ENCODE results near the gene CHID1. TPM values are rescaled to one million over a fixed set of nuclear protein-coding genes. Genes with fewer than 3 reads are reported as not detected.

The CHID1 gene
- total RNA-seq, 2 donors from 2014 or later: 61.2 to 195 TPM

DNA sequence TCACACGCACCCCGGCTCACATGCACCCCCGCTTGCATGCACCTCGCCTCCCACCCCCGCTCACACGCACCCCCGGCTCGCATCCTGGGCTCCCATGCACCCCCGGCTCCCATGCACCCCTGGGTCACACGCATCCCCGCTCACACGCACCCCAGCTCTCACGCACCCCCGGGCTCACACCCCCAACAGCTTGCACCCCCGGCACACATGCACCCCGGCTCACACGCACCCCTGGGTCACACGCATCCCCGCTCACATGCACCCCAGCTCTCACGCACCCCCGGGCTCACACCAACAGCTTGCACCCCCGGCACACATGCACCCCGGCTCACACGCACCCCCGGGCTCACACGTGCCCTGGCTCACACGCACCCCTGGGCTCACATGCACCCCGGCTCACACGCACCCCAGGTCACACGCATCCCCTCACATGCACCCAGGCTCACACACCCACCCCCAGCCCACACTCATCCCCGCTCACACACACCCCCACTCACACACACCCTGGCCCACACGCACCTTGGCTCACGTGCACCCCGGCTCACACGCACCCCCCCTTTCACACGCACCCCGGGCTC lies 51.8 kb downstream of the CHID1 start:
- TF ChIP-seq, protein P1, sequence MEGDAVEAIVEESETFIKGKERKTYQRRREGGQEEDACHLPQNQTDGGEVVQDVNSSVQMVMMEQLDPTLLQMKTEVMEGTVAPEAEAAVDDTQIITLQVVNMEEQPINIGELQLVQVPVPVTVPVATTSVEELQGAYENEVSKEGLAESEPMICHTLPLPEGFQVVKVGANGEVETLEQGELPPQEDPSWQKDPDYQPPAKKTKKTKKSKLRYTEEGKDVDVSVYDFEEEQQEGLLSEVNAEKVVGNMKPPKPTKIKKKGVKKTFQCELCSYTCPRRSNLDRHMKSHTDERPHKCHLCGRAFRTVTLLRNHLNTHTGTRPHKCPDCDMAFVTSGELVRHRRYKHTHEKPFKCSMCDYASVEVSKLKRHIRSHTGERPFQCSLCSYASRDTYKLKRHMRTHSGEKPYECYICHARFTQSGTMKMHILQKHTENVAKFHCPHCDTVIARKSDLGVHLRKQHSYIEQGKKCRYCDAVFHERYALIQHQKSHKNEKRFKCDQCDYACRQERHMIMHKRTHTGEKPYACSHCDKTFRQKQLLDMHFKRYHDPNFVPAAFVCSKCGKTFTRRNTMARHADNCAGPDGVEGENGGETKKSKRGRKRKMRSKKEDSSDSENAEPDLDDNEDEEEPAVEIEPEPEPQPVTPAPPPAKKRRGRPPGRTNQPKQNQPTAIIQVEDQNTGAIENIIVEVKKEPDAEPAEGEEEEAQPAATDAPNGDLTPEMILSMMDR (IDR thresholded peaks at IDR 0.05): no peak
- no peaks in the 10 kb centered on the region for H3K27me3 ChIP-seq (replicated peaks; ENCODE audit: insufficient read depth)
- no peak overlapping the region for H3K27ac ChIP-seq
- H3K4me3 ChIP-seq: no peak overlapping the region
- peaks cover 0 to 7% of the 10 kb centered on the region in 2 donors for H3K4me1 ChIP-seq (ENCODE audit: control insufficient read depth in 1 of 2, low read depth in 2 of 2)
- ATAC-seq (ENCODE audit: insufficient number of reproducible peaks, low FRiP score, low read depth): no peak
- no peaks in the 10 kb centered on the region for H3K9me3 ChIP-seq
- H3K36me3 ChIP-seq: no peaks in the 10 kb centered on the region
- DNase-seq (ENCODE audit: low spot score): no peak

DNA sequence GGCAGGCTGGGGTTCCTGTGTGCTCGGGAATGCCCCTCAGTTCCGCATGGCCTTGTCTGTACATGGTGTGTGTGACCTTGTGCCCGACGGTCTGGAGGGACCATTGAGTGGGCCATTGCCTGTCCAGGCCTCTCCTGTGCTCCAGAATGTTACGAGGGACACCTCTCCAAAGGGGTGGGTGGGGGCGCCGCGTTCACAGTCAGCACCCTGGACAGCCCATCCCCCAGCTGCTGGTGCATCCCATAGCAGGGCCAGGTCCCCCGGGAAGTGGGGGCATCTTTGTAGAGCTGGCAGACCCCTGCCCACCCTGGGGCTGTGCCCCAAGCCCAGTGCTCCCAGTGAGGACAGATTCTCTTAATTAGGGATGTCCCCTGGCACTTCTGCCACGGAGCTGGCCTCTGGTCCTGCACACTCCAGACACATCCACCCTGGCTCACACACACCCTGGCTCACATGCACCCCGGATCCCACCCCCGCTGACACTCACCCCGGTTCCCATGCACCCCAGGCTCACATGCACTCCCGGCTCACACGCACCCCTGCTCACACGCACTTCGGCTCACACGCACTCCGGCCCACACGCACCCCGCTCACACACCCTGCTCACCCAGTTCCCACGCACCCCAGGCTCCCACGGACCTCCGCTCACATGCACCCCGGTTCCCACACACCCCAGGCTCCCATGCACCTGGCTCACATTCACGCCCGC lies 52.4 kb downstream of the CHID1 start:
- Histone ChIP-seq H3K36me3 (no peaks in the 10 kb centered on the region), H3K4me3 (no peak overlapping the region), H3K9me3 (no peaks in the 10 kb centered on the region), H3K27ac (no peak overlapping the region), H3K4me1 (ENCODE audit: control insufficient read depth in 1 of 2, low read depth in 2 of 2) (peaks cover 0 to 7% of the 10 kb centered on the region in 2 donors), H3K27me3 (replicated peaks; ENCODE audit: insufficient read depth) (no peaks in the 10 kb centered on the region)
- TF ChIP-seq, protein P1 (IDR thresholded peaks at IDR 0.05): no peak
- DNase-seq (ENCODE audit: low spot score) (no peak), ATAC-seq (ENCODE audit: insufficient number of reproducible peaks, low FRiP score, low read depth) (no peak)

DNA sequence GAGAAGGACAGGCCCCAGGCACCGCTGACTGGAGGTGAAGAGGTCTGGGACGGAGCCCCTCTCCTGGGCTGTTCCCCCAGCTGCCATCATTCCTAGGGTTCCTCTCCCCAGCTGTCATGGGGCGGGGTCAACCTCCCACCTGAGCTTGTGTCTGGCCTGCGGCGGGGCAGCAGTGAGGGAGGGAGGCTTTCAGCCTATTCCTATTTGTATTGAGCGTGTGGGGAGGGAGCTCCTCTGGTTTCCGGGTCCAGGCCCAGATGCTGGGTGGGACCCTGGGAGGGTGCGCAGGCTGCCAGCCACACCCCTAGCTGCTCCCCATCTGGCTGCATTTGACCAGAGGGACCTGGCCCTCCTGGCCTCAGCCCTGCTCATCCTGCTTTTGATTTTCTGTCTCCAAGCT lies 54.2 kb downstream of the CHID1 start:
- DNase-seq (ENCODE audit: low spot score): no peak
- ATAC-seq (ENCODE audit: insufficient number of reproducible peaks, low FRiP score, low read depth): no peak

DNA sequence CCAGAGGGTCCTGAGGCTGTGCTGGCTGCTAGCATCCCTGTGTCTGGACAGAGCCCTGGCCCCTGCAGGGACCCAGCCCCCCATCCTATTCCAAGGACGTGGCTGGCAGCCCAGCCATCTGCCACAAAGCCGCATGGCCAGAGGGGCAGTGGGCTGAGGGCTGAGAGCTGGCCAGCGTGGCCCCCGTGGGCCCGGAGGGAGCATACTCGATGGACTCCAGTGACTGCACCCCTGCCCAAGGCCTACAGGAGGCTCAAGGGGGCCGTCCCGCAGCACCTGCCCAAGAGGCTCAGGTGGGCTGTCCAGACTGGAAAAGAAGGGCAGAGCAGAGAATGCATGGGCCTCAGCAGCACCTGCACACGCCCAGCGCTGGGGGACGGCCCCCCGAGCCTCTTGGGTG lies 54.8 kb downstream of the CHID1 start:
- no peak overlapping the region for H3K4me3 ChIP-seq
- no peaks in the 10 kb centered on the region for H3K9me3 ChIP-seq
- H3K27me3 ChIP-seq (replicated peaks; ENCODE audit: insufficient read depth): no peaks in the 10 kb centered on the region
- peaks cover 0 to 7% of the 10 kb centered on the region in 2 donors for H3K4me1 ChIP-seq (ENCODE audit: control insufficient read depth in 1 of 2, low read depth in 2 of 2)
- TF ChIP-seq, protein P1 (IDR thresholded peaks at IDR 0.05): no peak
- no peak for ATAC-seq (ENCODE audit: insufficient number of reproducible peaks, low FRiP score, low read depth)
- no peak for DNase-seq (ENCODE audit: low spot score)
- no peak overlapping the region for H3K27ac ChIP-seq
- H3K36me3 ChIP-seq: no peaks in the 10 kb centered on the region

More for the DNA sequence above, 54.2 kb downstream of the CHID1 start:
- Histone ChIP-seq H3K9me3 (no peaks in the 10 kb centered on the region), H3K27ac (no peak overlapping the region), H3K27me3 (replicated peaks; ENCODE audit: insufficient read depth) (no peaks in the 10 kb centered on the region), H3K4me1 (ENCODE audit: control insufficient read depth in 1 of 2, low read depth in 2 of 2) (peaks cover 0 to 7% of the 10 kb centered on the region in 2 donors), H3K36me3 (no peaks in the 10 kb centered on the region), H3K4me3 (no peak overlapping the region)
- TF ChIP-seq, protein P1 (IDR thresholded peaks at IDR 0.05): no peak

DNA sequence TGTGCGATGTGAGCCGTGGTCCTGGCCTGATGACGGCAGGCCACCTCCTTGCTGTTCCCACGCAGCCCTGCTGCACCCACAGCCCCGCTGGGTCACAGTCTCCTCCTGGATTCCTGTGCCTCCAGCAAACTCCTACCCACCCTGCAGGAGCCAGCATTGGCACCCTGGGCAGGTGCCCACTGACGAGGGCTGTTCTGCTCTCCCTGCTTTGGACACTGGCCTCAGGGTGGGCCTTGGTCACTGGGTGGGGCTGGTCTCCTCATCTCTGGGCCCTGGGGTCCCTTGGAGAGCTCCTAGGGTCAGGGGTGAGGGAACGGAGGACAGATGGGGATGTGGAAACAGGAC lies 55.3 kb downstream of the CHID1 start:
- DNase-seq (ENCODE audit: low spot score) (no peak), ATAC-seq (ENCODE audit: insufficient number of reproducible peaks, low FRiP score, low read depth) (no peak)
- TF ChIP-seq, protein P1 (IDR thresholded peaks at IDR 0.05): no peak
- Histone ChIP-seq H3K4me3 (no peak overlapping the region), H3K9me3 (no peaks in the 10 kb centered on the region), H3K27me3 (replicated peaks; ENCODE audit: insufficient read depth) (no peaks in the 10 kb centered on the region), H3K27ac (no peak overlapping the region), H3K4me1 (ENCODE audit: control insufficient read depth in 1 of 2, low read depth in 2 of 2) (peaks cover under 1 to 9% of the 10 kb centered on the region in 2 donors), H3K36me3 (no peaks in the 10 kb centered on the region)

Measured in thoracic aorta (tissue), 2 donors.